ENCODE results near the gene ANKRD50. TPM values are rescaled to one million over a fixed set of nuclear protein-coding genes. Genes with fewer than 3 reads are reported as not detected.

The ANKRD50 gene, protein sequence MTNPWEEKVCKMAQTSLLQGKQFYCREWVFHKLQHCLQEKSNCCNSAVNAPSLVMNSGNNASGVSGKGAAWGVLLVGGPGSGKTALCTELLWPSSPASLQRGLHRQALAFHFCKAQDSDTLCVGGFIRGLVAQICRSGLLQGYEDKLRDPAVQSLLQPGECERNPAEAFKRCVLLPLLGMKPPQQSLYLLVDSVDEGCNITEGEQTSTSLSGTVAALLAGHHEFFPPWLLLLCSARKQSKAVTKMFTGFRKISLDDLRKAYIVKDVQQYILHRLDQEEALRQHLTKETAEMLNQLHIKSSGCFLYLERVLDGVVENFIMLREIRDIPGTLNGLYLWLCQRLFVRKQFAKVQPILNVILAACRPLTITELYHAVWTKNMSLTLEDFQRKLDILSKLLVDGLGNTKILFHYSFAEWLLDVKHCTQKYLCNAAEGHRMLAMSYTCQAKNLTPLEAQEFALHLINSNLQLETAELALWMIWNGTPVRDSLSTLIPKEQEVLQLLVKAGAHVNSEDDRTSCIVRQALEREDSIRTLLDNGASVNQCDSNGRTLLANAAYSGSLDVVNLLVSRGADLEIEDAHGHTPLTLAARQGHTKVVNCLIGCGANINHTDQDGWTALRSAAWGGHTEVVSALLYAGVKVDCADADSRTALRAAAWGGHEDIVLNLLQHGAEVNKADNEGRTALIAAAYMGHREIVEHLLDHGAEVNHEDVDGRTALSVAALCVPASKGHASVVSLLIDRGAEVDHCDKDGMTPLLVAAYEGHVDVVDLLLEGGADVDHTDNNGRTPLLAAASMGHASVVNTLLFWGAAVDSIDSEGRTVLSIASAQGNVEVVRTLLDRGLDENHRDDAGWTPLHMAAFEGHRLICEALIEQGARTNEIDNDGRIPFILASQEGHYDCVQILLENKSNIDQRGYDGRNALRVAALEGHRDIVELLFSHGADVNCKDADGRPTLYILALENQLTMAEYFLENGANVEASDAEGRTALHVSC (N-terminal part only)
- 10 to 100 TPM in 4 of 5 donors, 1 to 10 TPM in 1; 9.9 to 51.2 (median 26.3) TPM for total RNA-seq
- 1 to 10 TPM; 2.7 to 3.4 (median 3.4) TPM for polyA plus RNA-seq
- long read RNA-seq, donor 1, partial matches to known transcripts, result 16 of 16 reads
- long read RNA-seq, donor 1, other reads (novel, unspliced or antisense), result 0 of 16 reads
- long read RNA-seq, donor 2, full-length matches to known transcripts, result 4 of 28 reads
- long read RNA-seq, donor 2, partial matches to known transcripts, result 24 of 28 reads
- long read RNA-seq, donor 2, other reads (novel, unspliced or antisense), result 0 of 28 reads
- long read RNA-seq, donor 3, partial matches to known transcripts, result 5 of 5 reads
- long read RNA-seq, donor 3, other reads (novel, unspliced or antisense), result 0 of 5 reads
- long read RNA-seq, donor 4, result 0 reads
- long read RNA-seq, donor 5, full-length matches to known transcripts, result 1 of 16 reads
- long read RNA-seq, donor 5, partial matches to known transcripts, result 15 of 16 reads
- long read RNA-seq, donor 5, other reads (novel, unspliced or antisense), result 0 of 16 reads
- long read RNA-seq, donor 6, full-length matches to known transcripts, result 2 of 60 reads
- long read RNA-seq, donor 6, partial matches to known transcripts, result 58 of 60 reads
- long read RNA-seq, donor 6, other reads (novel, unspliced or antisense), result 0 of 60 reads
- long read RNA-seq, donor 7, full-length matches to known transcripts, result 1 of 7 reads
- long read RNA-seq, donor 7, partial matches to known transcripts, result 6 of 7 reads
- long read RNA-seq, donor 7, other reads (novel, unspliced or antisense), result 0 of 7 reads
- long read RNA-seq, donor 8, full-length matches to known transcripts, result 4 of 11 reads
- long read RNA-seq, donor 8, partial matches to known transcripts, result 7 of 11 reads
- long read RNA-seq, donor 8, other reads (novel, unspliced or antisense), result 0 of 11 reads
- long read RNA-seq, donor 9, partial matches to known transcripts, result 9 of 9 reads
- long read RNA-seq, donor 9, other reads (novel, unspliced or antisense), result 0 of 9 reads
- long read RNA-seq, donor 10, result 0 reads

DNA sequence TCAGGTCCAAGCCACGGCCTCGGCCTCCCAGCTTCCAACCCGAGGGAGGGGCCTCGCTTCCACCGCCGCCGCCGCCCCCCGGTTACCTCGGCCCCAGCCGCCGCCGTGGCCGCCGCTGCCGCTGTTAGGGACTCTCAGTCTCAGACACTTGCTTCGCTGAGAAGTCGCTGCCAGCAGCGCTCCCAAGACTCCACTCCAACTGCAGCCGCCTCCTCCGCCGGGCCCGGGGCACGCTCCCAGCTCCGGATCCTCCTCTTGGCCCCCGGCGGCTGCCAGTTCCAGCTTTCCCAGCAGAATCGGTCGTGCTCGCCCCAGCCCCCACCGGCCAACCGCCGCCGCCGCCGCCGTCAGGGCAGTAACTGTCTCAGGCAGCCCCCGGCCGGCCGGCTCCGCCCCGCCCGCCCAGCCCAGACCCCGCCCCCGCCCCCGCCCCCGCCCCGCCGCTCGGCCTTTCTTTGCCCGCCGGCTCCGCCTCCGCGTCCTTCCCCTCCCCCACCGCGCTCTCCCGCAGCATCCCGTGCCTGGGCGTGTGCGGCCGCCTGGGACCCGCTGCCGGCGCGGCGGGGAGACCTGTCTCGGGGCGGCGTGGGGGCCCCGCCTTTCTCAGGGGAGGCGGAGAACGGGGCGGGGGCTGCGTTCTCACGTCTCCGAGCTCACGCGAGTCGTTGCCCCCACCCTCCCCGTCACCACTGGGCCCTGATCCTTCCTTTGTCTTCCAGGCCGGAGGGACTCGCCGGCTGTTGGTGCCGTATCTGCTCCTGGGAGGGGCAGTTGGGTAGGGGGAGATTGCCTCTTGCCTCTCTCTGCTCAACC, at the start of gene ANKRD50:
ANKRD50 (minus strand) TSS at position 361 of the 813 bp plus-strand sequence. CDS start 2,221 bp downstream, outside the sequence.
- Histone ChIP-seq H3K9me3 (no peaks in the 10 kb centered on the region), H3K36me3 (no peaks in the 10 kb centered on the region), H3K27me3 (no peaks in the 10 kb centered on the region), H3K4me1 (peaks cover 12 to 48% (median 34%) of the 10 kb centered on the region in 4 donors), H3K27ac (peak within 1 kb of the TSS; percentile 95 to 98 (median 96)), H3K4me3 (peak within 1 kb of the TSS; percentile 77 to 90 (median 86))
- WGBS, 5 donors, result 0 to 2% (median 0%) methylated on average over 22 to 81 of the region's 85 CpGs
- TF ChIP-seq, protein P1, sequence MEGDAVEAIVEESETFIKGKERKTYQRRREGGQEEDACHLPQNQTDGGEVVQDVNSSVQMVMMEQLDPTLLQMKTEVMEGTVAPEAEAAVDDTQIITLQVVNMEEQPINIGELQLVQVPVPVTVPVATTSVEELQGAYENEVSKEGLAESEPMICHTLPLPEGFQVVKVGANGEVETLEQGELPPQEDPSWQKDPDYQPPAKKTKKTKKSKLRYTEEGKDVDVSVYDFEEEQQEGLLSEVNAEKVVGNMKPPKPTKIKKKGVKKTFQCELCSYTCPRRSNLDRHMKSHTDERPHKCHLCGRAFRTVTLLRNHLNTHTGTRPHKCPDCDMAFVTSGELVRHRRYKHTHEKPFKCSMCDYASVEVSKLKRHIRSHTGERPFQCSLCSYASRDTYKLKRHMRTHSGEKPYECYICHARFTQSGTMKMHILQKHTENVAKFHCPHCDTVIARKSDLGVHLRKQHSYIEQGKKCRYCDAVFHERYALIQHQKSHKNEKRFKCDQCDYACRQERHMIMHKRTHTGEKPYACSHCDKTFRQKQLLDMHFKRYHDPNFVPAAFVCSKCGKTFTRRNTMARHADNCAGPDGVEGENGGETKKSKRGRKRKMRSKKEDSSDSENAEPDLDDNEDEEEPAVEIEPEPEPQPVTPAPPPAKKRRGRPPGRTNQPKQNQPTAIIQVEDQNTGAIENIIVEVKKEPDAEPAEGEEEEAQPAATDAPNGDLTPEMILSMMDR (IDR thresholded peaks at IDR 0.05), result no peak
- peak; percentile 53 to 84 (median 82) for TF ChIP-seq POLR2AphosphoS5 (IDR thresholded peaks at IDR 0.05)
- TF ChIP-seq EP300 (IDR thresholded peaks at IDR 0.05), result no peak
- intact Hi-C loops (cut with DNase I; ENCODE audit: low total_unique reads), result no loop called here
- peak; percentile 83 to 97 for DNase-seq

DNA sequence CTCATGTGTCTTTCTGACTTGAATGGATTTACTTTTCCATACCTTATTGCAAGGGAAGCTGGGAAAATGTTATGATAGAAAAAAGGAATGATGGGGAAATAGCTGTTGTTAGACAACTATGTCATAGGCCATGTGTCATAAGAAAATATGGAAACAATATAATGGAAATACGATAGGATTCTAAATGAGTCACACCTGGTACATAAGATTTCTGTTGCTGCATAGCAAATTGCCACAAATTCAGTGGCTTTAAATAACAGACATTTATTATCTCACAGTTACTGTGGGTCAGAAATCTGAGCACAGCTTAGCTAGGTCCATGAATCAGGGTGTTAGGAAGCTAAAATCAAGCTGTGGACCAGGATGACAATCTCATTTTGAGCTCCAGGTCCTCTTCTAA, 44.6 kb upstream of the ANKRD50 start:
- Histone ChIP-seq H3K27me3 (no peaks in the 10 kb centered on the region), H3K4me1 (peaks cover 0 to 6% (median 2%) of the 10 kb centered on the region in 4 donors), H3K36me3 (no peaks in the 10 kb centered on the region), H3K9me3 (no peaks in the 10 kb centered on the region), H3K4me3 (no peak overlapping the region), H3K27ac (no peak overlapping the region)
- intact Hi-C loops (cut with DNase I; ENCODE audit: low total_unique reads), result no loop called here
- no peak for DNase-seq
- TF ChIP-seq, protein P1 (IDR thresholded peaks at IDR 0.05), result no peak
- TF ChIP-seq EP300 (IDR thresholded peaks at IDR 0.05) (no peak), POLR2A (IDR thresholded peaks at IDR 0.05) (no peak)
- WGBS, 5 donors, result 80 to 89% (median 84%) methylated on average over 1 of the region's 1 CpG

DNA sequence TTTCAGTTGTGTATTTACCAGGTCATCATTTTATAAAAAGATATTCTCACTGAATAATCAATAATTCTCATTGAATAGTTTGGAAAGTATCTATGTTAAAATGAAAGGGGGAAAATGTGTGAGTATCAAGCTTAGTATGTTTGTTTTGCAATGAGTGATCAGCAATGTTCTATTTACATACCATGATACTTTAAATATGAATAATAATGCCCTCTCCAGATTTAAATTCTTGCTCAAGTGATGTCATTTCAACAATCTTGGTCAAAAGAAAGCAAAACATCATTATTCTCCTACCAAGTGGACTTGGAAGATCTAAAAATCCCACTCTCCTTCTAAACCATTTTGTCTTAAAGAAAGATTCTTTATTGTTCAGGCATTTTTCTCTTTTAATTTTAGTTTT, 42.1 kb upstream of the ANKRD50 start:
- DNase-seq, result no peak
- Histone ChIP-seq H3K9me3 (no peaks in the 10 kb centered on the region), H3K27ac (peak overlapping the region in 2 of 5 donors; percentile 27 to 31), H3K4me1 (peaks cover 0 to 6% (median 2%) of the 10 kb centered on the region in 4 donors), H3K27me3 (no peaks in the 10 kb centered on the region), H3K36me3 (no peaks in the 10 kb centered on the region), H3K4me3 (no peak overlapping the region)
- intact Hi-C loops (cut with DNase I; ENCODE audit: low total_unique reads), result no loop called here
- TF ChIP-seq EP300 (IDR thresholded peaks at IDR 0.05), result no peak
- no peak for TF ChIP-seq POLR2AphosphoS5 (IDR thresholded peaks at IDR 0.05)
- no peak for TF ChIP-seq POLR2A (IDR thresholded peaks at IDR 0.05)
- TF ChIP-seq, protein P1 (IDR thresholded peaks at IDR 0.05), result no peak
